ENCODE measurements around the gene KBTBD13. TPM values are rescaled to one million over a fixed set of nuclear protein-coding genes. Genes with fewer than 3 reads are reported as not detected.
"Not testable (repeated sequence)": the region's sequence is repeated elsewhere in the genome, so short reads cannot be mapped to it uniquely, and the experiment has no call there.

Gene KBTBD13
- total and polyA plus RNA-seq, 2 donors, result 0.19 to 0.32 TPM

DNA sequence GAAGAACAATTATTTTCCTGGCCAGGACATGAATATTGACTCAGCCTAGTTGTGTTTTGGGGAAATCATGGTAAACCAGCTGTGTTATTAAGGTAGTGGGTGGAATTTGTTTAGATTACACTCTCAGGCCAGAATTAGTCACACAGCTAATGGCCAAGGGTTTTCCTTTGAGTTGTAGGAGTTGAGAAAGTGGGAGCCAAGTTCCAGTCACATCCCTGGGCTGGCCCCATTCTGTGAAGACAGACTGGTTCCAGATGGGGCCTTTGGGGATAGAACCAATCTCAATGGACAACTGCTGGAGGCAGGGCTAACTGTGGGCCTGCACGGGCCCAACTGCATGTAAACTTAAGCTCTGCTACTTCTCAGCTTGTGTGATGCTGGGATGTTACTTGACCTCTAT lies 7.4 kb upstream of the KBTBD13 start:
- Histone ChIP-seq H3K4me3 (ENCODE audit: low read depth, low read length) (no peak overlapping the region), H3K27ac (ENCODE audit: low read depth) (peak overlapping the region; percentile 79), H3K4me1 (ENCODE audit: insufficient read depth) (no peaks in the 10 kb centered on the region), H3K36me3 (ENCODE audit: insufficient read depth) (no peaks in the 10 kb centered on the region)
- 30% methylated on average over 1 of the region's 1 CpG for WGBS
- DNase-seq (ENCODE audit: extremely low spot score), result no peak

DNA sequence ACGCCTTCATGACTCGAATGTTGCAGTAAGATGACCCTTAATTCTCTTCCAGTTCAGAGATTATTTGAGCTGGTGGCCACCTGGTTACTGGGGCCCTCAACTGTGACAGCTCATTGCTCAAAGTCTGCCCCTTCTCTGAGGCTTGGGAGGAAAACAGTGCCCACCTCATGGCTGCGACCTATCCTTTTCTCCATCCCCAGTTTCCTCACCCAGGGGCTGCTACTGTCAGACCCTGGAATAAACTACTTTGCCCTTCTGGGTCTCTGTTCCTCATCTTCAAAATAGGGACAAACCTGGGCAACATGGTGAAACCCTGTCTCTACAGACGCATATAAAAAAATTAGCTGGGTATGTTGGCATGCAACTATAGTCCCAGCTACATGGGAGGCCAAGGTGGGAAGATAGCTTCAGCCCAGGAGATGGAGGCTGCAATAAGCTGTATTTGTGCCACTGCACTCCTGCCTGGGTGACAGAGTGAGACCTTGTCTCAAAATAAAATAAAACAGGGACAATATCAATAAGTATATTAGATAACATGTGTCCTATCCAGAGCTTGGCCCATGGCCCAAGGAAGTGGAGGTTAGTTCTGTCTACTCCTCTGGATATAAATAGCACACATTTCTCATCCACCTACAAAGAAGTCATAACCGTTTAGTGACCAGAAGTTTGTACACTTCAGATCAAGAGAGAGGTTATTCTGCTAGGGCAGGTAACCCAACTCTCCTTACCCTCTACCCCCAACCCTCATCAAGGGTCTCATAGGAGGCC lies 6.6 kb upstream of the KBTBD13 start:
- 64% methylated on average over 5 of the region's 5 CpGs for WGBS
- Histone ChIP-seq H3K4me1 (ENCODE audit: insufficient read depth) (no peaks in the 10 kb centered on the region), H3K36me3 (ENCODE audit: insufficient read depth) (no peaks in the 10 kb centered on the region), H3K4me3 (ENCODE audit: low read depth, low read length) (no peak overlapping the region), H3K27ac (ENCODE audit: low read depth) (peak overlapping the region; percentile 79)
- no peak for DNase-seq (ENCODE audit: extremely low spot score)

DNA sequence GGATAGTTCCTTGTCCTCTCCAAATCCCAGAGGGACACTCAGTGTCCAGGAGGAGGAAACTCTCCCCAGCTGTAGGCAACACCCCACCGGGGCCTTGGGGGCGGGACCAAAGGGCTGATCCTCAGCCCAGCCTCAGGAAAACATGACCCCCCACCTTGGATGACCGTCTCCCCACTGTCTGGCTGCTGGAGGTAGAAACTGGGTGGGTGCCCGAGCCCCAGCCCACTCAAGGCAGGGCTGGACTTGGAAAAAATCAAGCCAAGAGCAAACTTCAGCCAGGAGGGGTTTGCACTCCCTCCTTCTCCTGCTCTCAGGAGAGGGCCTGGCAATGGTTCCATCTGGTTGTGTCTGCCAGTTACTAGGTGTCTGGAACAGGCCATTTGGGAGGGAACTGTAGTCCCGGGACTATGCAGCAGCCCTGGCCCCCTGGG lies 5.2 kb upstream of the KBTBD13 start:
- no peaks in the 10 kb centered on the region for H3K4me1 ChIP-seq (ENCODE audit: insufficient read depth)
- WGBS, result 27% methylated on average over 5 of the region's 5 CpGs
- H3K36me3 ChIP-seq (ENCODE audit: insufficient read depth), result no peaks in the 10 kb centered on the region

DNA sequence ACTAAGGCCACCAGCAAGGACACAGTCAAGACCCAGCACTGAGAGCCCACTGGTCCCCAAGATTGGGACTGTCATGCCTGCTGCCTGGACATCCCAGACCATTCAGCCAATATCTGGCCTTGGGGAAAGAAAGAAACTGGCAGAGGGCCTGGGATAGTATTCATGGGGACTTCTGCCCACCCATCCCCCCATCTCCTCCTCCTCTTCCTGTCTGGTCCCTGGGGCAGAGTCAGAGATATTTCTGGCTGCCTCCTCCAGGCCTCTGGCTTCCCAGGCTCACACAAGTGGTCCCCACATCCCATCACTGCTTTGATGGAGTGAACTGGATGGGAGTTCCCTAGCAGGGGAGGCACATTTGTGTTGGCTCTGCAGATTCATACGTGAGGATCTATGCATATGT lies 4.5 kb upstream of the KBTBD13 start:
- WGBS, result 50% methylated on average over 1 of the region's 1 CpG

More for the DNA sequence above, 5.2 kb upstream of the KBTBD13 start:
- no peak overlapping the region for H3K4me3 ChIP-seq (ENCODE audit: low read depth, low read length)
- peak overlapping the region; percentile 71 for H3K27ac ChIP-seq (ENCODE audit: low read depth)
- no peak for DNase-seq (ENCODE audit: extremely low spot score)

DNA sequence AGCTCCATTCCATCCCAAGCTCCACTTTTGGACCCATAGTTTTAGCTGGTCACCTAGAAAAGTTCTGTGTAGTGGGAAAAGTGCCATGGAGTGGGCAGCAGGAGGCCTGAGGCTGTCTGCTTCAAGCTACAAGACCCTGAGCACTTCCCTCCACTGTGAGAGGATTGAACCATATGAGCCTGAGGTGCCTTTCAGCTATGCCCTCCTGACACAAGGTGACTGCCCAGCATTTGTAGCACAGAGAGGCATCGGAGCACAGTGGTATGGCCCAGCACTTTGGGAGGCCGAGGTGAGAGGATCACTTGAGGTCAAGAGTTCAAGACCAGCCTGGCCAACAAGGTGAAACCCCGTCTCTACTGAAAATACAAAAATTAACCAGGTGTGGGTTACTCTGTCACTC lies 3.9 kb upstream of the KBTBD13 start:
- DNase-seq (ENCODE audit: extremely low spot score), result no peak
- WGBS, result 93% methylated on average over 3 of the region's 3 CpGs
- Histone ChIP-seq H3K27ac (ENCODE audit: low read depth) (no peak overlapping the region), H3K4me3 (ENCODE audit: low read depth, low read length) (no peak overlapping the region), H3K36me3 (ENCODE audit: insufficient read depth) (no peaks in the 10 kb centered on the region), H3K4me1 (ENCODE audit: insufficient read depth) (no peaks in the 10 kb centered on the region)

More for the DNA sequence above, 4.5 kb upstream of the KBTBD13 start:
- no peak for DNase-seq (ENCODE audit: extremely low spot score)
- Histone ChIP-seq H3K36me3 (ENCODE audit: insufficient read depth) (no peaks in the 10 kb centered on the region), H3K27ac (ENCODE audit: low read depth) (no peak overlapping the region), H3K4me1 (ENCODE audit: insufficient read depth) (no peaks in the 10 kb centered on the region), H3K4me3 (ENCODE audit: low read depth, low read length) (no peak overlapping the region)

DNA sequence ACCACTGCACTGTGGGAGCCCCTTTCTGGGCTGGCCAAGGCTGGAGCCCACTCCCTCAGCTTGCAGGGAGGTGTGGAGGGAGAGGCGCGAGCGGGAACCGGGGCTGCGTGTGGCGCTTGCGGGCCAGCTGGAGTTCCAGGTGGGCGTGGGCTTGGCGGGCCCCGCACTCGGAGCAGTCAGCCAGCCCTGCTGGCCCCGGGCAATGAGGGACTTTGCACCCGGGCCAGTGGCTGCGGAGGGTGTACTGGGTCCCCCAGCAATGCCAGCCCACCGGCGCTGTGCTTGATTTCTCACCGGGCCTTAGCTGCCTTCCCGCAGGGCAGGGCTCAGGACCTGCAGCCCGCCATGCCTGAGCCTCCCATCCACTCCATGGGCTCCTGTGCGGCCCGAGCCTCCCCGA lies 1.6 kb upstream of the KBTBD13 start:
- not testable (repeated sequence) for H3K4me1 ChIP-seq (ENCODE audit: insufficient read depth); H3K36me3 ChIP-seq (ENCODE audit: insufficient read depth); DNase-seq (ENCODE audit: extremely low spot score); H3K4me3 ChIP-seq (ENCODE audit: low read depth, low read length); H3K27ac ChIP-seq (ENCODE audit: low read depth)
- 98% methylated on average over 19 of the region's 22 CpGs for WGBS

DNA sequence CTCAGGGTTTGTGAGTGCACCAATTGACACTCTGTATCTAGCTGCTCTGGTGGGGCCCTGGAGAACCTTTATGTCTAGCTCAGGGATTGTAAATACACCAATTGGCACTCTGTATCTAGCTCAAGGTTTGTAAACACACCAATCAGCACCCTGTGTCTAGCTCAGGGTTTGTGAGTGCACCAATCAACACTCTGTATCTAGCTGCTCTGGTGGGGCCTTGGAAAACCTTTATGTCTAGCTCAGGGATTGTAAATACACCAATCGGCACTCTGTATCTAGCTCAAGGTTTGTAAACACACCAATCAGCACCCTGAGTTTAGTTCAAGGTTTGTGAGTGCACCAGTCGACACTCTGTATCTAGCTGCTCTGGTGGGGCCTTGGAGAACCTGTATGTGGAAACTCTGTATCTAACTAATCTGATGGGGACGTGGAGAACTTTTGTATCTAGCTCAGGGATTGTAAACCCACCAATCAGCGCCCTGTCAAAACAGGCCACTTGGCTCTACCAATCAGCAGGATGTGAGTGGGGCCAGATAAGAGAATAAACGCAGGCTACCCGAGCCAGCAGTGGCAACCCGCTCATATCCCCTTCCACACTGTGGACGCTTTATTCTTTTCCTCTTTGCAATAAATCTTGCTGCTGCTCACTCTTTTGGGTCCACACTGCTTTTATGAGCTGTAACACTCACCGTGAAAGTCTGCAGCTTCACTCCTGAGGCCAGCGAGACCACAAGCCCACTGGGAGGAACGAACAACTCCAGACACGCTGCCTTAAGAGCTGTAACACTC lies 745 bp upstream of the KBTBD13 start:
- H3K4me1 ChIP-seq (ENCODE audit: insufficient read depth); H3K4me3 ChIP-seq (ENCODE audit: low read depth, low read length); H3K27ac ChIP-seq (ENCODE audit: low read depth); H3K36me3 ChIP-seq (ENCODE audit: insufficient read depth); DNase-seq (ENCODE audit: extremely low spot score): not testable (repeated sequence)
- 52% methylated on average over 12 of the region's 12 CpGs for WGBS

DNA sequence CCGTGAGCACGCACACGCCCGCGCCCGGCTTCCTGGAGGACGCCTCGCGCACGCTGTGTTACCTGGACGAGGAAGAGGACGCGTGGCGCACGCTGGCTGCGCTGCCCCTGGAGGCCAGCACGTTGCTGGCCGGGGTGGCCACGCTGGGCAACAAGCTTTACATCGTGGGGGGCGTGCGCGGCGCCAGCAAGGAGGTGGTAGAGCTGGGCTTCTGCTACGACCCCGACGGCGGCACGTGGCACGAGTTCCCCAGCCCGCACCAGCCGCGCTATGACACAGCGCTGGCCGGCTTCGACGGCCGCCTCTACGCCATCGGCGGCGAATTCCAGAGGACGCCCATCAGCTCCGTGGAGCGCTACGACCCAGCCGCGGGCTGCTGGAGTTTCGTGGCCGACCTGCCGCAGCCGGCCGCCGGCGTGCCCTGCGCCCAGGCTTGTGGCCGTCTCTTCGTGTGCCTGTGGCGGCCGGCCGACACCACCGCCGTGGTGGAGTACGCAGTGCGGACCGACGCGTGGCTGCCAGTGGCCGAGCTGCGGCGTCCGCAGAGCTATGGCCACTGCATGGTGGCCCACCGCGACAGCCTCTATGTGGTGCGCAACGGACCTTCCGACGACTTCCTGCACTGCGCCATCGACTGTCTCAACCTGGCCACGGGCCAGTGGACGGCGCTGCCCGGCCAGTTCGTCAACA lies 890 bp downstream of the KBTBD13 start:
- 72% methylated on average over 85 of the region's 85 CpGs for WGBS
- Histone ChIP-seq H3K27ac (ENCODE audit: low read depth) (no peak overlapping the region), H3K4me3 (ENCODE audit: low read depth, low read length) (no peak overlapping the region), H3K4me1 (ENCODE audit: insufficient read depth) (no peaks in the 10 kb centered on the region), H3K36me3 (ENCODE audit: insufficient read depth) (no peaks in the 10 kb centered on the region)
- DNase-seq (ENCODE audit: extremely low spot score), result no peak

DNA sequence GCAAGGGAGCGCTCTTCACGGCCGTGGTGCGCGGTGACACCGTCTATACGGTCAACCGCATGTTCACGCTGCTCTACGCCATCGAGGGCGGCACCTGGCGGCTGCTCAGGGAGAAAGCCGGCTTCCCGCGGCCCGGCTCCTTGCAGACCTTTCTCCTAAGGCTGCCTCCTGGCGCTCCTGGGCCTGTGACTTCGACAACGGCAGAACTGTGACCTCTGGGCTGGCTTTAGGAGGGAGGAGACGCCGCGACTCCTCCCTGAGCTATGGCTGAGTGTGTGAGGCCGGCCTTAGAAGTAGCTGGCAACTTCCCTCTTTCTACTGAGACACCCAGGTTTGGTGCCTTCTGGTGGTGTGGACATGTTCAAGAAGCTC lies 1.4 kb downstream of the KBTBD13 start:
- Histone ChIP-seq H3K4me3 (ENCODE audit: low read depth, low read length) (no peak overlapping the region), H3K4me1 (ENCODE audit: insufficient read depth) (no peaks in the 10 kb centered on the region), H3K27ac (ENCODE audit: low read depth) (no peak overlapping the region), H3K36me3 (ENCODE audit: insufficient read depth) (no peaks in the 10 kb centered on the region)
- DNase-seq (ENCODE audit: extremely low spot score), result no peak
- 43% methylated on average over 24 of the region's 24 CpGs for WGBS

DNA sequence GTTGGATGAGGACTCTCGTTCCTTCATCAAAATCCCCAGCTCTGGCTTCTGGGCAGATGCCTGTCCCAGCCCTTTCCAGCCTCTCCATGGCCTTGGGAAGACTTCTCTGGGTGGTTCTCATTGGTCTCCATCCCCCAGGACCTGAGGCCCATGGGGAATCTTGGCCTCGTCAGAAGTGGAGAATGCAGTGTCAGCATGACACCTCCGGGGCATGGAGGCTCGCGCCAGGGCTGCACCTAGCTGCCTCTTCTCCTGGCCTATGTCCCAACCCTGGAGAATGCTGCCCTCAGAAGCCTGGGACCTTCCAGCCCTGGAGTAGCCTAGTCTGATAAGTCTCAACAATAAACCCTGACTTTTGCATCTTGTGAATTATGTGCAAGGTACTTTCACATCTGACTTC lies 3.0 kb downstream of the KBTBD13 start:
- WGBS, result 94% methylated on average over 5 of the region's 5 CpGs
- no peaks in the 10 kb centered on the region for H3K4me1 ChIP-seq (ENCODE audit: insufficient read depth)
- no peak overlapping the region for H3K27ac ChIP-seq (ENCODE audit: low read depth)
- no peak overlapping the region for H3K4me3 ChIP-seq (ENCODE audit: low read depth, low read length)
- H3K36me3 ChIP-seq (ENCODE audit: insufficient read depth), result no peaks in the 10 kb centered on the region
- DNase-seq (ENCODE audit: extremely low spot score), result no peak

DNA sequence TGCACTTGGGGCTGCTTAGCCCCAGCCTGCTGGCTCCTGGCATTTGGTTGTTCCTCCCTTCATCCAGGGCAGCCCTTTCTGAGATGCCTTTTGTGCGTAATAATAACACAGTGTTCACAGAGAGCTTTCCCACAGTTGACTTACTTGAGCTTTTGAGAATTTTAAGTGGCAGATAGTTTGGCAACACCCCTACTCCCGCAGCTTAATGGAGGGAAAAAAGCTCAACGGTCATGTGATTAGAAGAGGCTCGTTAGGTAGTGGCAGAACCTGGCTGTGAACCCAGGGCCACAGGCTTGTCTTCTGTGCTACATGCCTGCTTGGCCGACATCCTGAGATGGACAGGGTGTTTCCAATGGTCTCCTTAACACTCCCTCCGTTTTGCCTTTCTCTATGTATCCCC lies 4.7 kb downstream of the KBTBD13 start:
- Histone ChIP-seq H3K4me1 (ENCODE audit: insufficient read depth) (no peaks in the 10 kb centered on the region), H3K27ac (ENCODE audit: low read depth) (no peak overlapping the region)

DNA sequence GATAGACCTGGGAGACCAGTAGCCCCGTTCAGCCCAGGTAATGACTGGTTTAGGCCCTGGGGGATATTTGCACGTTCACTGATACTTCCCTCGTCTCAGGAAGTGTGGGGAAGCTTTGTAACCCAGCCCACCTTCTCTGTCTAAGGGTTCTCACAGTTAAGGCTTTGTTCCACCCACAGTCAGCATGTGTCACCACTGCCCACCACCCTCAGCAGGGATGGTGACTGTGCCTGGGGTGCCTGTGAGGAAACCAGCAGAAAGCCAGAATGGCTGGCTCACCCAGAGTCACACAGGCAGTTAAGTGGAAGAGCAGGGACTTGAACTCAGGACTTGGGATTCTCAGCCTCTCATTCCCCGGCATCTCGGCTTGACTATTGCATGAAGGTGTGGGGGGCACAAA lies 5.2 kb downstream of the KBTBD13 start:
- no peak overlapping the region for H3K27ac ChIP-seq (ENCODE audit: low read depth)
- H3K4me1 ChIP-seq (ENCODE audit: insufficient read depth), result no peaks in the 10 kb centered on the region
- 84% methylated on average over 5 of the region's 5 CpGs for WGBS
- DNase-seq (ENCODE audit: extremely low spot score), result no peak
- no peaks in the 10 kb centered on the region for H3K36me3 ChIP-seq (ENCODE audit: insufficient read depth)
- H3K4me3 ChIP-seq (ENCODE audit: low read depth, low read length), result no peak overlapping the region

More for the DNA sequence above, 4.7 kb downstream of the KBTBD13 start:
- no peaks in the 10 kb centered on the region for H3K36me3 ChIP-seq (ENCODE audit: insufficient read depth)
- DNase-seq (ENCODE audit: extremely low spot score), result no peak
- 61% methylated on average over 6 of the region's 6 CpGs for WGBS
- H3K4me3 ChIP-seq (ENCODE audit: low read depth, low read length), result no peak overlapping the region

DNA sequence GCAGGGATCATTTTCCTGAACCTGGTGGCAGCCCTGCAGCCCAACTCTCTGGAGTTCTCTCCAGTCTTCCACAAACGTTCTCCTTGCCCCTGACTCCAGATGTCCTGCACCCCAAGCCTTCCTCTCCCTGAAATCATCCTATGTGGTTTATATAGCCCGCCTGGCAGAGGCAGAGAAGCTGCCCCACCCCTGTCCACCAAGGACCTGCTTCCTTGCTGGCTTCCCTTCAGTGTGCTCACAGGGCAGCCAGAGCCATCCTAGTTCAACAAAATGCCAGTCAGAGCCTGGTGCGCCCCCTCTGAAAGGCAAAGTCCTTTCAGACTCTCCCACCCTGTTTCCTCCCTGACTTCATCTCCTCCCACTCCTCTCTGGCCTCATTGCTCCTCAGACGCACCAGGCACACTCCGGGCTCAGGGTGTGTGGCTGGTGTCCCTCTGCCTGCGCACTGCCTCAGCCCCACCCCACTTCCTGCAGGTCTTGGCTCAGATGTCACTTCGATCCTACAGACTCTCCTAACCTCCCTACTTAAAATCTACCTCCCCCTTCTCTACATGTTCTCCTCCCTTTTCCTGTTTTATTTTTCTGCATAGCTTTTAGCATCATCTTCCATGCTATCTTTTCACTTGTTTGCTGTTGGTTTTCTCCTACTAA lies 5.9 kb downstream of the KBTBD13 start:
- WGBS, result 31% methylated on average over 7 of the region's 7 CpGs
- Histone ChIP-seq H3K4me1 (ENCODE audit: insufficient read depth) (peaks cover 2% of the 10 kb centered on the region), H3K36me3 (ENCODE audit: insufficient read depth) (no peaks in the 10 kb centered on the region), H3K4me3 (ENCODE audit: low read depth, low read length) (no peak overlapping the region), H3K27ac (ENCODE audit: low read depth) (no peak overlapping the region)
- no peak for DNase-seq (ENCODE audit: extremely low spot score)

All from urinary bladder (tissue), 4 donors.